Muscle layer of colon (tissue), 2 donors: ENCODE results near the gene C19orf12.

Source experiments
- H3K27ac ChIP-seq: one replicate; pipeline ENCODE4 v1.7.0; 2013; ENCODE audit warnings: low read depth, mild to moderate bottlenecking, low read length, moderate library complexity
- H3K27me3 ChIP-seq, 2 donors: one replicate each; pipeline ENCODE4 v1.7.0; 2013; ENCODE audit warnings: low read length in 2 of 2, mild to moderate bottlenecking in 2 of 2; ENCODE audit not compliant: insufficient read depth in 2 of 2, control insufficient read depth in 1 of 2
- H3K36me3 ChIP-seq: one replicate; pipeline ENCODE4 v1.7.0; 2013; ENCODE audit warnings: mild to moderate bottlenecking, low read length; ENCODE audit not compliant: insufficient read depth
- H3K4me1 ChIP-seq: one replicate; pipeline ENCODE4 v1.7.0; 2013; ENCODE audit warnings: mild to moderate bottlenecking, low read length; ENCODE audit not compliant: insufficient read depth
- H3K4me3 ChIP-seq, 2 donors: one replicate each; pipeline ENCODE4 v1.7.0; 2013; ENCODE audit warnings: low read length in 2 of 2, low read depth in 1 of 2, mild to moderate bottlenecking in 1 of 2, moderate library complexity in 1 of 2
- H3K9ac ChIP-seq: one replicate; pipeline ENCODE4 v1.7.0; 2013; ENCODE audit warnings: low read length
- H3K9me3 ChIP-seq: one replicate; pipeline ENCODE4 v1.7.0; 2013; ENCODE audit warnings: mild to moderate bottlenecking, low read length
- donor health status: abdominal sarcoma.
- donor health status: Adenocarcinoma of cecum.

The C19orf12 gene

DNA sequence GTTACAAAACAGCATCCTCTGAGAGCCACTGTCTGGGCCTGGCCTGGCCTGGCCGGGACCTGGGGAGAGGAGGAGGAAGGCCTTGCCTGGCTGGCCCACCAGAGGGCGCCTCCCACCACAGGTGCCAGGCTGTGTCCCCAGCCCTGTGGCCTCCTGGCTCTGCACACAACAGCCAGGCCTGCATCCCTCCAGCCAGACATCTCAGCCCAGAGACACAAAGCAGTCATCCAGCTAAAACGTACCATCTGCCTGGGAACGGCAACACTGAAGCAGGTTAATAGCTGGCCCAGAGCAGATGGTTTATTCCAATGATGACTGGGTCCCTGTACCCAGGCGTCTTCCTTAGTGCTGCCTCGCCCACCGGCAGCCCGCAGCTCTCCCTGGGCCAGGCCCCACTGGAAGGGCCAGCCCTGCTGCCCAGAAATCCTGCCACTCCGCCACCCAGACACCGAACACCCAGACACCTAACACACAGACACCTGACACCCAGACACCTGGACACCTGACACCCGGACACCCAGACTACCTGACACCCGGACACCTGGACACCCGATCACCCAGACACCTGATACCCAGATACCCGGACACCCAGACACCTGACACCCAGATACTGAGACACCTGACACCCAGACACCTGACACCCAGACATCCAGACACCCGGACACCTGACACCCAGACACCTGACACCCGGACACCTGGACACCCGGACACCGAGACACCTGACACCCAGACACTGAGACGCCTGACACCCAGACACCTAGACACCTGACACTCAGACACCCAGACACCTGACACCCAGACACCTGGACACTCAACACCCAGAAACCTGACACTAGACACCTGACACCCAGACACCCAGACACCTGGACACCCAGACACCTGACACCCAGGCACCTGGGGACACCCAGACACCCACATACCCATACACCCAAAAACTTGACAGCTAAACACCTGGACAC, 20.1 kb downstream of the C19orf12 start:
- H3K9me3 ChIP-seq = no peaks in the 10 kb centered on the region
- no peaks in the 10 kb centered on the region for H3K36me3 ChIP-seq
- no peak overlapping the region for H3K4me3 ChIP-seq
- no peaks in the 10 kb centered on the region for H3K27me3 ChIP-seq
- H3K27ac ChIP-seq = no peak overlapping the region
- peaks cover 13% of the 10 kb centered on the region for H3K4me1 ChIP-seq
- H3K9ac ChIP-seq = no peak overlapping the region

DNA sequence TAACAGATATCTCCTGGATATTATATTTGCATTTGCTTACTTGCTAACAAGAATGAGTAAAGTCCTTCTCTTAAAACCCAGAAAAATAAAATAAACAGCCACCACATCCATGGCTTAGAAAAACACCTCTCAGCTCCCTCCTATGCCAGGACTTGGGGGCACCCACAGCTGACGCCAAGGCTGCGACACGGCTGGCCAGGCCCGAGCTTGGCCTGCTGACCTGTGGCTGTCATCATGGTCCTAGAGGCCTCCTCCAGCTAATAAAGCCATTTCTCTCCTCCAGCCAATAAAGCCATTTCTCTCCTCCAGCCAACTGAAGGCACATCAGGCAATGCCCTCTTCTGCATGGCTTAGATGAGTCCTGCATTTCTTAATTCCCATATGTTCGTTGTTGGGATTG, 20.9 kb downstream of the C19orf12 start:
- Histone ChIP-seq H3K36me3 (no peaks in the 10 kb centered on the region), H3K9ac (no peak overlapping the region), H3K9me3 (no peaks in the 10 kb centered on the region), H3K27me3 (no peaks in the 10 kb centered on the region), H3K27ac (no peak overlapping the region), H3K4me1 (peaks cover 13% of the 10 kb centered on the region), H3K4me3 (no peak overlapping the region)

DNA sequence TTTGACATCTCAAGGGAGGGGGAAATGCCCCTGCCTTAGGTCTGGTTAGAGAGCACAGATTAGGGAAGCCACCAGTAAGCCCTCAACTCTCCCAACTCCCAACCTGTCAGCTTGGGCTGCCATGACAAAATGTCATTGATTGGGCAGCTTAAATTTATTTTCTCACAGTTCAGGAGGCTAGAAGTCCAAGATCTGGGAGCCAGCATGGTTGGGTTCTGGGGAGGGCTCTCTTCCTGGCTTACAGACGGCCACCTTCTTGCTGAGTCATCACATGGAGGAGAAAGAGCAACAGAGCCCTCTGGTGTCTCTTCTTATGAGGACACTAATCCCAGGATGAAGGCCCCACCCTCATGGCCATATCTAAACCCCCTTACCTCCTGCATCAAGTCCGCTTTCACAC, 24.2 kb downstream of the C19orf12 start:
- Histone ChIP-seq H3K9ac (no peak overlapping the region), H3K27me3 (no peaks in the 10 kb centered on the region), H3K36me3 (no peaks in the 10 kb centered on the region), H3K4me3 (no peak overlapping the region), H3K4me1 (peaks cover 13% of the 10 kb centered on the region), H3K9me3 (no peaks in the 10 kb centered on the region), H3K27ac (no peak overlapping the region)

DNA sequence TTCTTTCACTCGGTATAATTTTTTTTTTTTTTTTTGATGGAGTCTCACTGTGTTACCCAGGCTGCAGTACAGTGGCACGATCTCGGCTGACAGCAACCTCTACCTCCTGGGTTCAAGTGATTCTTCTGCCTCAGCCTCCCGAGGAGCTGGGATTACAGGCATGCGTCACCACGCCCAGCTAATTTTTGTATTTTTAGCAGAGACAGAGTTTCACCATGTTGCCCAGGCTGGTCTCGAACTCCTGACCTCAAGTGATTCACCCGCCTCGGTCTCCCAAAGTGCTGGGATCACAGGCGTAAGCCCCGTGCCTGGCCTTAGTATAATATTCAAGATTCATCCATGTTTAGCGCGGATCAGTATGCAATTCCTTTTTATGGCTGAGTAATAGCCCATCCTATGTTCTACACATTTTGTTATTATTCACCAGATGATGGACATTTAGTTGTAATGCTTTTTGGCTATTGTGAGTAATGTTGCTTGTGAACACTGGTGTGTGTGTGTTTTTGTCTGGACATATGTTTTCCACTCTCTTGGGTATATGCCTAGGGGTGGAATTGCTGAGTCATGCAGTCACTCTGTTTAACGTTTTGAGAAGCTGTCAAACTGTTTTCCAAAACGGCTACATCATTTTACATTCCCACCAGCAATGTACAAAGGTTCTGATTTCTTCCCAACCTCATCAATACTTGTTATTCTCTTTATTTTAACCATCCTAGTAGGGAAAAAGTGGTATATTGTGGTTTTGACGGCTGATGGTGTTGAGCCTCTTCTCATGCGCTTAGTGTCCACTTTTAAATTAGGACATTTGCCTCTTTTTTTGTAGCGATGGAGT, 26.9 kb downstream of the C19orf12 start:
- Histone ChIP-seq H3K27me3 (no peaks in the 10 kb centered on the region), H3K36me3 (no peaks in the 10 kb centered on the region), H3K4me1 (no peaks in the 10 kb centered on the region), H3K4me3 (no peak overlapping the region), H3K27ac (no peak overlapping the region), H3K9ac (no peak overlapping the region), H3K9me3 (no peaks in the 10 kb centered on the region)

DNA sequence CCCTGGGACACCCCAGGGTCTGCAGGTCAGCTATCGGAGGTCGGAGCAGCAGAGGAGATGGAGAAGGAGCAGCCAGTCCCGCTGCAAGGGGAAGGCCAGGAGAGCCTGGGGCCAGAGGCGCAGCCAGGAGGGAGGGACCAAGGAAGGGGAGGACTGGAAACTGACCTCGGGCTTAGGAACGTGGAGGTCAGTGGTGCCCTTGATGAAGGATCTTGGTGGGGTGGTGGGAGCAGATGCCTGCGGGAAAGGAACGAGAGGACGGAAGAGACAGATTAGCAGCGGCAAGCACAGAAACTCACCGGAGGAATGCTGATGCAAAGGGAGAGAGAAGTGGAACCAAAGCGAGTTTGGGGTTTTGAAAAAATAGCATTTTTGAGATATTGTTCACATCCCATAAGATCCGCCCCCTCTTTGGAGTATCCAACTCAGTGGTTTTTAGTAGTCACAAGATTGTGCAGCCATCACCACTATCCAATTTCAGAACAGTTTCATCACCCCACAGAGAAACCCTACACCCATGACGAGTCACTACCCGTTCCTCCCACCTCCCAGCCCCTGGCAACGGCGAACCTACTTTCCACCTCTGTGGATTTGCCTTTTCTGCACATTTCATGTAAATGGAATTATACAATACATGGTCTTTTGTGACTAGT, 27.7 kb downstream of the C19orf12 start:
- H3K9me3 ChIP-seq = no peaks in the 10 kb centered on the region
- H3K9ac ChIP-seq = no peak overlapping the region
- H3K4me3 ChIP-seq = no peak overlapping the region
- no peak overlapping the region for H3K27ac ChIP-seq
- H3K4me1 ChIP-seq = no peaks in the 10 kb centered on the region
- H3K36me3 ChIP-seq = no peaks in the 10 kb centered on the region
- H3K27me3 ChIP-seq = no peaks in the 10 kb centered on the region

DNA sequence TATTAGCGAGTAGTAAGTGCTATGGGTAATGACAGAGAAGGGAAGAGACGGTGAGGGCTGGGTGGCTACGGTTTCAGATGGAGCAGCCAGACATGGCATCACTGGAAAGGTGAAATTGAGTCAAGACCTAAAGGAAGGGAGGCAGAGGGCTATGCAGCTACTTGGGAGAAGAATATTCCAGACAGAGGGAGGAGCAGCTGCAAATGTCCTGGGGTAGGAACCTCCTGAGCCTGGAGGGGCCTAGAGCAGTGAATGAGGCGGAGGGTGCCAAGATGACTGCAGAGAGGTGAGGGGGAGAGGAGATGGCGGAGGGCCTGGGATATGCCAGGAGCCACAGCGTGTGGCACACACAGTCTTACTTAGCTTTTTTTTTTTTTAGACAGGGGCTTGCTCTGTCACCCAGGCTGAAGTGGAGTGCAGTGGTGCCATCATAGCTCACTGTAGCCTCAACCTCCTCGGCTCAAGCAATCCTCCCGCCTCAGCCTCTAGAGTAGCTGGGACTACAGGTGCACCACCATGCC, 28.7 kb downstream of the C19orf12 start:
- Histone ChIP-seq H3K9me3 (no peaks in the 10 kb centered on the region), H3K27me3 (no peaks in the 10 kb centered on the region), H3K36me3 (no peaks in the 10 kb centered on the region), H3K4me1 (peaks cover under 1% of the 10 kb centered on the region), H3K4me3 (no peak overlapping the region), H3K27ac (no peak overlapping the region), H3K9ac (no peak overlapping the region)

DNA sequence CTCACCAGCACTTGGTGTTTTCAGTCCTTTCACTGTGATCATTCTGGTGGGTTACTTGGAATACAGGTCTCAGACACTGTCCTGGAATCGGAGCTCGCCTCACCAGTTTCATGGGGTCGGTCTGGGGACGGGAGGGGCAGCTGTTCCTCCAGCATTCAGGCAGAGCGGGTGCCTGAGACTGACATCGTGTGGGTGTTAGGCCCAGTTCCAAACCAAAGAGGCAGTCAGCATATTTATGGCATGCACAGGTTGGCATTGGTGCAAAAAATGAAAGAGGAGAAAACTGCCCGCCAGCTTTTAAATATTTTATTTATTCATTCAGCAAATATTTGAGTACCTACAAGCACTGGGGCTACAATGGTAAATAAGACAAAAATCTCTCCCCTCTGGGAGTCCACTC, 29.7 kb downstream of the C19orf12 start:
- Histone ChIP-seq H3K4me1 (peaks cover 5% of the 10 kb centered on the region), H3K27ac (no peak overlapping the region), H3K9me3 (no peaks in the 10 kb centered on the region)

DNA sequence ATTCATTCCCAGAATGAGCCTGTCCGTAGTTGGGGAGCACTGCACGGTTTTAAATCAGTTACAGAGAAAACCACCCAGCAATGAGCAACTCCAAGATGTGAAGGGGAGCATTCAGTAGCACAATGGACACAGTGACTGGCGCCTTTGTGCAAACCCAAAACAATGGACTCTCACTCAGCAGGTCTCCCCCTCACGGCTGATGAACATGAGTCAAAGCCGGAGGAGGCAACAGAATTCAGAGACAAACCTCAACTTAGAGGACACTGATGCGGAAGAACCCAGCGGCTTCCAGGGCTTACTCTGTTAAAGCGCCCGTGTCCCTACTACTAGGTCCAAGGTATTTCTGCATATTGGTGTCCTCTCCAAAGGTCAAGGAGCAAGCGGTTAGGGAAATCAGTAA, 32.1 kb downstream of the C19orf12 start:
- no peak overlapping the region for H3K27ac ChIP-seq
- peaks cover 12% of the 10 kb centered on the region for H3K4me1 ChIP-seq
- no peaks in the 10 kb centered on the region for H3K27me3 ChIP-seq
- H3K4me3 ChIP-seq = no peak overlapping the region
- no peaks in the 10 kb centered on the region for H3K9me3 ChIP-seq
- no peak overlapping the region for H3K9ac ChIP-seq
- no peaks in the 10 kb centered on the region for H3K36me3 ChIP-seq

More for the DNA sequence above, 29.7 kb downstream of the C19orf12 start:
- H3K27me3 ChIP-seq = no peaks in the 10 kb centered on the region
- H3K9ac ChIP-seq = no peak overlapping the region
- no peak overlapping the region for H3K4me3 ChIP-seq
- H3K36me3 ChIP-seq = no peaks in the 10 kb centered on the region

DNA sequence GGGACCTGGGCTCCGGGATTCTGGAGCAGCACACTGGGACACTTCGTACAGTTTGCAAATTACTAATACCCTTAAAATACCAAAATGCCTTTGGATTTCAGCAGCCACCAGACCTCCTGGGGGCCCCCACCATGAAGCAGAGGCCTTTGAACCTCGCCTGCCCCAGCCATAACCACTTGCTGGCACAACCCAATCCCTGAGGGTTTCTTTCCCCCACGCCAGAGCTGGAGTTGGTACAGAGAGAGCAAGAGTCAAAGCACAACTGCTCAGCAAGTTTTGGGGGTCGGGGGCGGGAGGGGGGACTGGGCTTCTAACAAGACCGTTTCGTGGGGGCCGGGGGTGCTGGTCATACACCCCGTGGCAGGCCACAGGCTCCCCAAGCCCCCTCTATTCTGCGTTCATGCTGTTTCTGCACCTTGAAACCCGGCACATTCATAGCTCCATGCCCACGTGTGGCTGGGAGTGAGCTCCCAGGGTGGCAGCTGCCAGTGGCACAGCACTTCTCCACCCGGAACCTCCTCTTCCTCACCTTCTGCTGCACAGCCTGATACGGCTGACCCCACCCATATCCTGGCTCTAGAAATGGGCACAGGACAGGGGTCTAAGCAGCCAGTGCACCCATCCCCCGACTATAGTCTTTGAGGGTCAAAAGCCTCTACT, 32.7 kb downstream of the C19orf12 start:
- no peaks in the 10 kb centered on the region for H3K36me3 ChIP-seq
- H3K27me3 ChIP-seq = no peaks in the 10 kb centered on the region
- no peaks in the 10 kb centered on the region for H3K9me3 ChIP-seq
- H3K4me1 ChIP-seq = peaks cover 12% of the 10 kb centered on the region
- H3K9ac ChIP-seq = no peak overlapping the region
- no peak overlapping the region for H3K4me3 ChIP-seq
- no peak overlapping the region for H3K27ac ChIP-seq

DNA sequence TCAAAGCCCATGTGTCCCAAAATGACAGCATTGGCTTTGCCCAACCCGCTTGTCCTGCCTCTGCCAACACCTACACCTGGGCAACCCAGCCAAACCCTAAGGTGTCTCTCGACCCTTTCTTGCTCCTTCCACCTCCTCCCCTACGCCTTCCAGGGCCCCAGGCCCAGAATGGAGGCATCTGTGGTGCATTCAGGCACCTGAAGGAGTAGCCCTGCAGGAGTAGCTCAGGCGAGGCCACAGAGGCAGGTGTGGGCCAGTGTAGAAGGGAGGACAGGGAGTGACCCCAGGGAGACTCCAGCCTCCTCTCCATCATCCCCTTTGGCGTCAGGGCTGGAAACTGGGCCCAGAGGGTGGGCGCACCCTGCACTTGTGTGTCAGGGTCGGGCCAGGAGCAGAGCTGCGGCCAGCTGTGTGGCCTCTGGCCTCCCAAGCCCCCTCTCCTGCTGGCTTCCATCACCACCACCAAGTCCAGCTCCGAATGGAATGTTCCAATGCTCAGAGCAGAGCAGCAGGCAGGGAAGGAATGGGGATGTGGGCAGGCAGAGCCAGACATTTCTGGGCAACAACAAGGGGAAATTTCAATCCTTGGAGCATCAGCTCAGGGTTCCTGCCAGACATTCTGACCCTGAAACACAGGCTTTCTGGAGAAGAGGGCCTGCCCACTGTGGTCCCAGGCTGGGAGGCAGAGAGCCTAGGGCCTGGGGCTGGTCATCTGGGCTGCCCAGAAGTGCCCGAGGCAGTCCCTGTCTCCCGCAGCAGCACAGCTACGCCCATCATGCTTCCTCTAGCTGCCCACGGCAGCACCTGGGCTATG, 33.4 kb downstream of the C19orf12 start:
- Histone ChIP-seq H3K9ac (no peak overlapping the region), H3K4me1 (peaks cover 12% of the 10 kb centered on the region)

More for the DNA sequence above, 33.4 kb downstream of the C19orf12 start:
- H3K4me3 ChIP-seq = no peak overlapping the region
- no peaks in the 10 kb centered on the region for H3K9me3 ChIP-seq
- H3K36me3 ChIP-seq = no peaks in the 10 kb centered on the region
- no peaks in the 10 kb centered on the region for H3K27me3 ChIP-seq
- no peak overlapping the region for H3K27ac ChIP-seq
